ENCODE measurements around the gene ANKFN1. TPM values are rescaled to one million over a fixed set of nuclear protein-coding genes. Genes with fewer than 3 reads are reported as not detected.
A peak's percentile ranks its signal among the peaks of the same experiment; 100 is the strongest.

Gene ANKFN1
- total and polyA plus RNA-seq, 4 donors: 9.6 to 22.6 (median 12.1) TPM

GRCh38 chr17:56121191-56122051, 31.9 kb upstream of the ANKFN1 start:
- H3K4me3 ChIP-seq (ENCODE audit: low read depth, low read length): no peak overlapping the region
- no peaks in the 10 kb centered on the region for H3K9me3 ChIP-seq (ENCODE audit: control insufficient read depth, insufficient read depth, low read length)
- DNase-seq (ENCODE audit: low read depth in 4 of 6, low spot score in 6 of 6): no peak
- WGBS (ENCODE audit: insufficient coverage): 83% methylated on average over 3 of the region's 9 CpGs
- no peaks in the 10 kb centered on the region for H3K27me3 ChIP-seq (ENCODE audit: control insufficient read depth, insufficient read depth, low read length)
- no peak overlapping the region for H3K27ac ChIP-seq (ENCODE audit: low read depth, low read length)
- no peaks in the 10 kb centered on the region for H3K36me3 ChIP-seq (ENCODE audit: control insufficient read depth, insufficient read depth, low read length)
- no peaks in the 10 kb centered on the region for H3K4me1 ChIP-seq (ENCODE audit: control insufficient read depth, insufficient read depth, low read length)

DNA sequence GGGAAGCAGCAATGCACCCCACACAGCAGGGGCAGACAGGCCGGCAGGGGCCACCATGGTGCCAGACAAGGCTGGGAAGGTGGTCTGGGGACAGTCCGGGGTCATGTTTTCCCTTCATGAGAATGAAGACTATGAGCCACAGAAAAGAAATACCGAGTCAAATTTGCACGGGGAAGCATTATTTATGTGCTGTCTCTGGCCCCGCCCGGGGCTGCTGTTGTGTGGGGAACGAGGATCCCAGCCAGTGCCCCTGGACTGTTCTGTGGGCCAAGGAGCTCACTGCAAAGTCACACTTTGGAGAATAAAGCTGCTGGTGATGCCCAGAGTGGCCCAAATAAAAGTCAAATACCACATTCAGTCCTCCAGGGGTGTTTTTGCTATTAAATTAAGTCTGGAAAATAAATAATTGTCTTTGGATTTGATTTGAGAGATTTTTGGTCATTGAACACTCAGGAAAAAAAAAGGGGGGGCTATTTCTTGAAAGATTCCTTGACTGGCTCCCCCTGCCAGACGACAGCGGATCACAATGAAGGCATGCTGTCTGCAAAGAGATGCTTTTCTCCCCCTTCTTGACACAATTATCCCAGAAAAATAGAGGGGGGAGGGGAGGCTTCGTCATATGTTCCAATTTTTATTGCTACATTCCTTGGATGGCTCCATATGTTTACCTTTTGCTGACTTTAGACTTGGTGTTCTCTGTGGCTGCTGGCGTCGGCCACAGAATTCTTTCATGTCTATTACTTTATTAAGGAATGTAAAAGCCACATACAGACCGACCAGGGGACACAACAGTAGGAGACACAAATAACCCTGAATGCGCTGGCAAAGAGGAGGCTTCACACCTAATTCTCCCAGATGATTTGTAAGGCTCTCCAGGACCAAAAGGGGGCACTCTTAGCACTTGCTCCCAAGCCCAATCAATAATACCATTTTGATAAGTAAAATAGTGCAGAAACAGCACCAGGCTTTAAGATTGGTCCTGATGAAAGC, 27.1 kb upstream of the ANKFN1 start:
- Histone ChIP-seq H3K27me3 (ENCODE audit: control insufficient read depth, insufficient read depth, low read length) (no peaks in the 10 kb centered on the region), H3K36me3 (ENCODE audit: control insufficient read depth, insufficient read depth, low read length) (no peaks in the 10 kb centered on the region), H3K4me3 (ENCODE audit: low read depth, low read length) (no peak overlapping the region), H3K4me1 (ENCODE audit: control insufficient read depth, insufficient read depth, low read length) (peaks cover 5% of the 10 kb centered on the region), H3K27ac (ENCODE audit: low read depth, low read length) (no peak overlapping the region), H3K9me3 (ENCODE audit: control insufficient read depth, insufficient read depth, low read length) (no peaks in the 10 kb centered on the region)
- 55% methylated on average over 7 of the region's 14 CpGs for WGBS (ENCODE audit: insufficient coverage)
- DNase-seq (ENCODE audit: low read depth in 4 of 6, low spot score in 6 of 6): peak in 2 of 6 donors; percentile 71 to 79

- WGBS (ENCODE audit: insufficient coverage): 17% methylated on average over 5 of the region's 9 CpGs
- H3K9me3 ChIP-seq (ENCODE audit: control insufficient read depth, insufficient read depth, low read length): no peaks in the 10 kb centered on the region
- H3K4me3 ChIP-seq (ENCODE audit: low read depth, low read length): no peak overlapping the region
- H3K27me3 ChIP-seq (ENCODE audit: control insufficient read depth, insufficient read depth, low read length): no peaks in the 10 kb centered on the region
- peak in 4 of 6 donors; percentile 28 to 95 (median 68) for DNase-seq (ENCODE audit: low read depth in 4 of 6, low spot score in 6 of 6)
- H3K4me1 ChIP-seq (ENCODE audit: control insufficient read depth, insufficient read depth, low read length): peaks cover 5% of the 10 kb centered on the region
- no peaks in the 10 kb centered on the region for H3K36me3 ChIP-seq (ENCODE audit: control insufficient read depth, insufficient read depth, low read length)
- H3K27ac ChIP-seq (ENCODE audit: low read depth, low read length): peak overlapping the region; percentile 35
These were observed 23.2 kb upstream of the ANKFN1 start for GRCh38 chr17:56130026-56130425.

DNA sequence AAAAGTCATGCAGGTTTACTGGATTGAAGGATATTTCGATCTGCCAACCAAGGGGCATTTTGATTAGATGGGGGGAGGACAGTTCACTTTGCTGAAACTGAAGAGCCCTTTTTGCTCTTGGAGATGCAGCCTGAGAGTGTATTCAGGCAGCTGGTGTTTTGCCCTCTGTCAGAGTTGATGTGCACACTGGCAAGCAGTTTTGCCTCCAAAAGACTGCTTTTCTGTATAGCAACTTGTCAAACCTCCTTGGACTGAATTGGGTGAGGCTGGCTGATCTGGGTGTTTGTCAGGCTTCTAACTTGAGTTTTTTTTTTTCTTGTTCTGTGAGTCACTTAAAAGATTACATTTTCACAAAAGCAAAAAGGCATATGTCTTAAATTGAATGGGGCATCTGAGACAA, 22.6 kb upstream of the ANKFN1 start:
- no peaks in the 10 kb centered on the region for H3K36me3 ChIP-seq (ENCODE audit: control insufficient read depth, insufficient read depth, low read length)
- peak overlapping the region; percentile 35 for H3K27ac ChIP-seq (ENCODE audit: low read depth, low read length)
- peak in 4 of 6 donors; percentile 42 to 94 (median 65) for DNase-seq (ENCODE audit: low read depth in 4 of 6, low spot score in 6 of 6)
- no peaks in the 10 kb centered on the region for H3K9me3 ChIP-seq (ENCODE audit: control insufficient read depth, insufficient read depth, low read length)
- H3K4me1 ChIP-seq (ENCODE audit: control insufficient read depth, insufficient read depth, low read length): peaks cover 5% of the 10 kb centered on the region
- H3K27me3 ChIP-seq (ENCODE audit: control insufficient read depth, insufficient read depth, low read length): no peaks in the 10 kb centered on the region
- WGBS (ENCODE audit: insufficient coverage): 43% methylated on average over 1 of the region's 1 CpG
- H3K4me3 ChIP-seq (ENCODE audit: low read depth, low read length): no peak overlapping the region

GRCh38 chr17:56131431-56131830, 21.8 kb upstream of the ANKFN1 start:
- H3K36me3 ChIP-seq (ENCODE audit: control insufficient read depth, insufficient read depth, low read length): no peaks in the 10 kb centered on the region
- H3K9me3 ChIP-seq (ENCODE audit: control insufficient read depth, insufficient read depth, low read length): no peaks in the 10 kb centered on the region
- H3K27me3 ChIP-seq (ENCODE audit: control insufficient read depth, insufficient read depth, low read length): no peaks in the 10 kb centered on the region
- H3K27ac ChIP-seq (ENCODE audit: low read depth, low read length): no peak overlapping the region
- peaks cover 5% of the 10 kb centered on the region for H3K4me1 ChIP-seq (ENCODE audit: control insufficient read depth, insufficient read depth, low read length)
- no peak overlapping the region for H3K4me3 ChIP-seq (ENCODE audit: low read depth, low read length)
- no CpG with 5 or more reads among the region's 3 CpGs for WGBS (ENCODE audit: insufficient coverage)
- peak in 1 of 6 donors; percentile 18 for DNase-seq (ENCODE audit: low read depth in 4 of 6, low spot score in 6 of 6)

- no peaks in the 10 kb centered on the region for H3K4me1 ChIP-seq (ENCODE audit: control insufficient read depth, insufficient read depth, low read length)
- peak in 3 of 6 donors; percentile 35 to 71 (median 52) for DNase-seq (ENCODE audit: low read depth in 4 of 6, low spot score in 6 of 6)
- no peak overlapping the region for H3K4me3 ChIP-seq (ENCODE audit: low read depth, low read length)
- 29% methylated on average over 1 of the region's 1 CpG for WGBS (ENCODE audit: insufficient coverage)
- H3K36me3 ChIP-seq (ENCODE audit: control insufficient read depth, insufficient read depth, low read length): no peaks in the 10 kb centered on the region
- no peaks in the 10 kb centered on the region for H3K27me3 ChIP-seq (ENCODE audit: control insufficient read depth, insufficient read depth, low read length)
- no peaks in the 10 kb centered on the region for H3K9me3 ChIP-seq (ENCODE audit: control insufficient read depth, insufficient read depth, low read length)
- no peak overlapping the region for H3K27ac ChIP-seq (ENCODE audit: low read depth, low read length)
These were observed 17.0 kb upstream of the ANKFN1 start for GRCh38 chr17:56136301-56136700.

GRCh38 chr17:56141046-56141839, 12.0 kb upstream of the ANKFN1 start:
- no peak overlapping the region for H3K27ac ChIP-seq (ENCODE audit: low read depth, low read length)
- peak in 1 of 6 donors; percentile 48 for DNase-seq (ENCODE audit: low read depth in 4 of 6, low spot score in 6 of 6)
- no peak overlapping the region for H3K4me3 ChIP-seq (ENCODE audit: low read depth, low read length)
- peaks cover 1% of the 10 kb centered on the region for H3K9me3 ChIP-seq (ENCODE audit: control insufficient read depth, insufficient read depth, low read length)
- H3K27me3 ChIP-seq (ENCODE audit: control insufficient read depth, insufficient read depth, low read length): no peaks in the 10 kb centered on the region
- H3K4me1 ChIP-seq (ENCODE audit: control insufficient read depth, insufficient read depth, low read length): peaks cover 2% of the 10 kb centered on the region
- H3K36me3 ChIP-seq (ENCODE audit: control insufficient read depth, insufficient read depth, low read length): no peaks in the 10 kb centered on the region
- WGBS (ENCODE audit: insufficient coverage): 36% methylated on average over 3 of the region's 7 CpGs

- Histone ChIP-seq H3K4me1 (ENCODE audit: control insufficient read depth, insufficient read depth, low read length) (peaks cover 6% of the 10 kb centered on the region), H3K27ac (ENCODE audit: low read depth, low read length) (no peak overlapping the region), H3K36me3 (ENCODE audit: control insufficient read depth, insufficient read depth, low read length) (no peaks in the 10 kb centered on the region), H3K4me3 (ENCODE audit: low read depth, low read length) (no peak overlapping the region), H3K9me3 (ENCODE audit: control insufficient read depth, insufficient read depth, low read length) (peaks cover 2% of the 10 kb centered on the region), H3K27me3 (ENCODE audit: control insufficient read depth, insufficient read depth, low read length) (no peaks in the 10 kb centered on the region)
- no peak for DNase-seq (ENCODE audit: low read depth in 4 of 6, low spot score in 6 of 6)
- no CpG with 5 or more reads among the region's 1 CpG for WGBS (ENCODE audit: insufficient coverage)
These were observed 10.9 kb upstream of the ANKFN1 start for GRCh38 chr17:56142325-56142724.

DNA sequence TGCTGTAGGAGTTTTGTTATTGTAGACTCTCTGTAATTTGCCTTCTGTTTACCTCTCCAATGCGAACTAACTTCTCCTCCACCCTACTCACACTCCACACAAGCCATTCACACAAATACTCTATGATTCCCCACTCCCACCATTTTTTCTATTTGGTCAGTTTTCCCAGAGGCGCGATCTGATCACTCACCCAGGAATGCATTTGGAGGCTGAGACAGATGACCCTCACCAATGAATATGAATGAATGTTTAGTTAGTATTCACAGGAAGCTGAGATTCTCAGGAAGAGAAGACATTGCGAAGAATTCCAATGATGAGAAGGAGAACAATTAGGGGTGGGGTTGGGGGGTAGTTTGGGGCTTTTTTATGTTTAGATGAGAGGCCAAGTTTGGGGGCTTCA, 10.5 kb upstream of the ANKFN1 start:
- Histone ChIP-seq H3K9me3 (ENCODE audit: control insufficient read depth, insufficient read depth, low read length) (peaks cover 2% of the 10 kb centered on the region), H3K4me3 (ENCODE audit: low read depth, low read length) (no peak overlapping the region), H3K27me3 (ENCODE audit: control insufficient read depth, insufficient read depth, low read length) (no peaks in the 10 kb centered on the region), H3K4me1 (ENCODE audit: control insufficient read depth, insufficient read depth, low read length) (peaks cover 6% of the 10 kb centered on the region), H3K36me3 (ENCODE audit: control insufficient read depth, insufficient read depth, low read length) (no peaks in the 10 kb centered on the region), H3K27ac (ENCODE audit: low read depth, low read length) (no peak overlapping the region)
- WGBS (ENCODE audit: insufficient coverage): 93% methylated on average over 1 of the region's 4 CpGs
- no peak for DNase-seq (ENCODE audit: low read depth in 4 of 6, low spot score in 6 of 6)
